Natural killer cell (primary cell): ENCODE results near the gene FAM3D. TPM values are rescaled to one million over a fixed set of nuclear protein-coding genes. Genes with fewer than 3 reads are reported as not detected.

Source experiments
- ATAC-seq, 3 donors: fragments of 150-1000 bp in 2 of 3; fragments of 200-7000 bp in 1 of 3; cut with Tn5 transposase; 1 replicate in 1 of 3; 2 replicates in 2 of 3; pipeline ENCODE4 v1.10.0; 2021; ENCODE audit warnings: mild to moderate bottlenecking in 2 of 3, moderate library complexity in 2 of 3
- DNase-seq, 2 donors: peaks; one replicate each; pipeline versions ENCODE4 v3.0.0 to v3.0.0-alpha.2; 2013 to 2021; ENCODE audit warnings: mixed read lengths in 1 of 2
- H3K27ac ChIP-seq: one replicate; pipeline ENCODE4 v1.5.1; 2013; ENCODE audit warnings: mild to moderate bottlenecking, low read length
- H3K27me3 ChIP-seq: one replicate; pipeline ENCODE4 v1.6.1; 2013; ENCODE audit warnings: low read length; ENCODE audit not compliant: control insufficient read depth, insufficient read depth
- H3K36me3 ChIP-seq: one replicate; pipeline ENCODE4 v1.6.1; 2013; ENCODE audit warnings: low read length; ENCODE audit not compliant: control insufficient read depth, insufficient read depth
- H3K4me1 ChIP-seq: one replicate; pipeline ENCODE4 v1.6.1; 2013; ENCODE audit warnings: low read length; ENCODE audit not compliant: control insufficient read depth, insufficient read depth
- H3K4me3 ChIP-seq: one replicate; pipeline ENCODE4 v1.5.1; 2013; ENCODE audit warnings: low read length
- H3K9me3 ChIP-seq: one replicate; pipeline ENCODE4 v1.6.1; 2013; ENCODE audit warnings: low read length; ENCODE audit not compliant: control insufficient read depth, insufficient read depth
- H3K27ac Mint-ChIP-seq, 2 donors: one replicate each; pipeline ENCODE4 v1.8.0; 2022; ENCODE audit warnings: mild to moderate bottlenecking in 2 of 2, mixed read lengths in 2 of 2, moderate library complexity in 1 of 2
- H3K27me3 Mint-ChIP-seq, 2 donors: one replicate each; pipeline ENCODE4 v1.8.0; 2022; ENCODE audit warnings: low read depth in 2 of 2, mixed read lengths in 2 of 2
- H3K36me3 Mint-ChIP-seq: one replicate; pipeline ENCODE4 v1.8.0; 2022; ENCODE audit warnings: mixed read lengths
- H3K4me1 Mint-ChIP-seq, 2 donors: one replicate each; pipeline ENCODE4 v1.8.0; 2022; ENCODE audit warnings: mixed read lengths in 2 of 2
- H3K4me3 Mint-ChIP-seq: one replicate; pipeline ENCODE4 v1.8.0; 2022; ENCODE audit warnings: mild to moderate bottlenecking, moderate library complexity, mixed read lengths
- H3K9me3 Mint-ChIP-seq, 2 donors: one replicate each; pipeline ENCODE4 v1.8.0; 2022; ENCODE audit warnings: mixed read lengths in 2 of 2
- WGBS: methylation state at CpG from one replicate; pipeline ENCODE4 v1.1.7; 2013; ENCODE audit warnings: missing lambda C conversion rate; ENCODE audit not compliant: insufficient coverage; 5-methylcytosine and 5-hydroxymethylcytosine counted together
- intact Hi-C: fragments of 100-400 bp; cut with micrococcal nuclease; formaldehyde crosslinking; loops from one replicate; pipeline ENCODE4 v1.14.2; 2022
- total RNA-seq, 4 donors: library from RNA; stranded (reverse); fragments of 120-200 nt in 1 of 4; gene quantifications; one replicate each; pipeline versions ENCODE4 v1.2.3 to v1.2.4, GENCODE V29; 2013 to 2022
- TF ChIP-seq, protein P1 (sequence below): fragments of 200-600 bp; IDR thresholded peaks from one replicate; pipeline ENCODE4 v1.8.0; 2022; ENCODE audit warnings: antibody characterized with exemption

FAM3D gene
- total RNA-seq, 3 donors from 2014 or later (not counting 1 experiment from before 2014, with no cell fraction given): not detected

DNA sequence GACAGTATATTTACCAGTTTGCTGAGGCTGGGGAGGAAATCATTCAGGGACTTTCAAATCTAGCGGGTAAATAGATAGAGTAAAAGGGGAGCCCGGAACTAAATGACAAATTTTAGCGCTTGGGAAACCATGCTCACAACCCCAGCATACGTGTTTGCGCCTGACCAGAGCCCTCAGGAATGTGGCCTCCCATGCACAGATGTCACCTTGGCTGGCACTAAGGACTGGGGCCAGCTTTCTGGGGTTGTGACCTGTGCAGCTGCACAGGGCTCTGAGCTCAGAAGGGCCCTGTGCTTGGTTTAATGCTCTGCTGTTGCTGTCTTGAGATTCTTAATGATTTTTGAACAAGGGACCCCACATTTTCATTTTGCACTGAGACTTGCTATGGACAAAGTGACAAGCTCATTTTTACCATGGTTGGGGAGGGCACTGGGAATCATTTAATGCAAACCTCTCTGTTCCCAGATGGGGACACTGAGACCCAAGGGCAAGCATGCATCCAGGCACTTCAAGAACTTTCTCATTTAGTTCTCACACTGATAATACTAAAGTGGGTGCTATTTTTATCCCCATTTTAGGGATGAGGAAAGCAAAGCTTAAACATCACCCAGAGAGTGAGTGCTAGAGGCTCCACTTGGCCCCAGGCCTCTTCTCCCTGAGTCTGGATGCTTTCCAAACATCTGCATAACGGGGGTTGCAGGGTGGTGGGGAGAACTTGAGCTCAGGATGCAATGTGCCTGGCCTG lies 45.3 kb downstream of the FAM3D start:
- peaks cover 8 to 10% of the 10 kb centered on the region in 2 donors for H3K4me1 Mint-ChIP-seq
- Histone ChIP-seq H3K4me3 (no peak overlapping the region), H3K36me3 (no peaks in the 10 kb centered on the region), H3K27ac (no peak overlapping the region), H3K27me3 (no peaks in the 10 kb centered on the region), H3K4me1 (no peaks in the 10 kb centered on the region), H3K9me3 (no peaks in the 10 kb centered on the region)
- DNase-seq (no peak), ATAC-seq (no peak)
- intact Hi-C loops: no loop called here
- H3K9me3 Mint-ChIP-seq: no peaks in the 10 kb centered on the region
- no peak overlapping the region for H3K27ac Mint-ChIP-seq
- H3K4me3 Mint-ChIP-seq: no peak overlapping the region
- no peaks in the 10 kb centered on the region for H3K36me3 Mint-ChIP-seq
- H3K27me3 Mint-ChIP-seq: peaks cover 0 to 3% of the 10 kb centered on the region in 2 donors
- WGBS: 86% methylated on average over 6 of the region's 6 CpGs
- TF ChIP-seq, protein P1, sequence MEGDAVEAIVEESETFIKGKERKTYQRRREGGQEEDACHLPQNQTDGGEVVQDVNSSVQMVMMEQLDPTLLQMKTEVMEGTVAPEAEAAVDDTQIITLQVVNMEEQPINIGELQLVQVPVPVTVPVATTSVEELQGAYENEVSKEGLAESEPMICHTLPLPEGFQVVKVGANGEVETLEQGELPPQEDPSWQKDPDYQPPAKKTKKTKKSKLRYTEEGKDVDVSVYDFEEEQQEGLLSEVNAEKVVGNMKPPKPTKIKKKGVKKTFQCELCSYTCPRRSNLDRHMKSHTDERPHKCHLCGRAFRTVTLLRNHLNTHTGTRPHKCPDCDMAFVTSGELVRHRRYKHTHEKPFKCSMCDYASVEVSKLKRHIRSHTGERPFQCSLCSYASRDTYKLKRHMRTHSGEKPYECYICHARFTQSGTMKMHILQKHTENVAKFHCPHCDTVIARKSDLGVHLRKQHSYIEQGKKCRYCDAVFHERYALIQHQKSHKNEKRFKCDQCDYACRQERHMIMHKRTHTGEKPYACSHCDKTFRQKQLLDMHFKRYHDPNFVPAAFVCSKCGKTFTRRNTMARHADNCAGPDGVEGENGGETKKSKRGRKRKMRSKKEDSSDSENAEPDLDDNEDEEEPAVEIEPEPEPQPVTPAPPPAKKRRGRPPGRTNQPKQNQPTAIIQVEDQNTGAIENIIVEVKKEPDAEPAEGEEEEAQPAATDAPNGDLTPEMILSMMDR: no peak

- TF ChIP-seq, protein P1: no peak
- Histone ChIP-seq H3K4me1 (no peaks in the 10 kb centered on the region), H3K27me3 (no peaks in the 10 kb centered on the region), H3K36me3 (no peaks in the 10 kb centered on the region), H3K27ac (no peak overlapping the region), H3K4me3 (no peak overlapping the region), H3K9me3 (no peaks in the 10 kb centered on the region)
- WGBS: 82% methylated on average over 6 of the region's 8 CpGs
- Mint-ChIP-seq H3K4me1 (peaks cover 5% of the 10 kb centered on the region in 2 donors), H3K9me3 (no peaks in the 10 kb centered on the region), H3K27ac (no peak overlapping the region), H3K4me3 (no peak overlapping the region), H3K27me3 (peaks cover 0 to 3% of the 10 kb centered on the region in 2 donors), H3K36me3 (no peaks in the 10 kb centered on the region)
- DNase-seq (no peak), ATAC-seq (no peak)
- intact Hi-C loops: no loop called here
These were observed 46.2 kb downstream of the FAM3D start for GRCh38 chr3:58620421-58620820.

- no peak overlapping the region for H3K27ac ChIP-seq
- ATAC-seq (no peak), DNase-seq (no peak)
- Mint-ChIP-seq H3K4me1 (no peaks in the 10 kb centered on the region), H3K27ac (no peak overlapping the region), H3K4me3 (no peak overlapping the region), H3K27me3 (peaks cover 0 to 3% of the 10 kb centered on the region in 2 donors), H3K9me3 (no peaks in the 10 kb centered on the region), H3K36me3 (no peaks in the 10 kb centered on the region)
- no peaks in the 10 kb centered on the region for H3K27me3 ChIP-seq
- H3K4me1 ChIP-seq: no peaks in the 10 kb centered on the region
- H3K36me3 ChIP-seq: no peaks in the 10 kb centered on the region
- intact Hi-C loops: no loop called here
- 89% methylated on average over 7 of the region's 8 CpGs for WGBS
- no peak overlapping the region for H3K4me3 ChIP-seq
- TF ChIP-seq, protein P1: no peak
- no peaks in the 10 kb centered on the region for H3K9me3 ChIP-seq
These were observed 49.2 kb downstream of the FAM3D start for GRCh38 chr3:58617338-58617761.
